Stimulated activated CD8-positive, alpha-beta memory T cell treated with anti-CD3 and anti-CD28 coated beads, Interleukin-15, amount 100 ng/mL, for 48 hours (primary cell): Measurements from ENCODE around the gene CMKLR1.

Experiments used
- DNase-seq, 2 donors: peaks; one replicate each; pipeline ENCODE4 v3.0.0-alpha.2; 2020; ENCODE audit warnings: low read depth in 2 of 2

The CMKLR1 gene

DNA sequence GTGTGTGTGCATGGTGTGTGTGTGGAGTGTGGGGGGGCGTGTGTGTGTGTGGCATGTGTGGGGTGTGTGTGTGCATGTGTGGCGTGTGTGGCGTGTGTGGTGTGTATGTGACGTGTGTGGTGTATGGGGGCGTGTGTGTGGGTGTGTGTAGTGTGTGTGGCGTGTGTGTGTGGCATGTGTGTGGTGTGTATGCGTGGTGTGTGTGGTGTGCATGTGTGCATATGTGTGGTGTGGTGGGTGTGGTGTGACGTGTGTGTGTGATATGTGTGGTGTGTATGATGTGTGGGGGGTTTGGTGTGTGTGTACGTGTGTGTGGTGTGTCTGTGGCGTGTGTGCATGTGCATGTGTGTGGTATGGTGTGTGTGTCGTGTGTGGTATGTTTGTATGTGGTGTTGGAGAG, 24.1 kb upstream of the CMKLR1 start:
- no peak for DNase-seq

DNA sequence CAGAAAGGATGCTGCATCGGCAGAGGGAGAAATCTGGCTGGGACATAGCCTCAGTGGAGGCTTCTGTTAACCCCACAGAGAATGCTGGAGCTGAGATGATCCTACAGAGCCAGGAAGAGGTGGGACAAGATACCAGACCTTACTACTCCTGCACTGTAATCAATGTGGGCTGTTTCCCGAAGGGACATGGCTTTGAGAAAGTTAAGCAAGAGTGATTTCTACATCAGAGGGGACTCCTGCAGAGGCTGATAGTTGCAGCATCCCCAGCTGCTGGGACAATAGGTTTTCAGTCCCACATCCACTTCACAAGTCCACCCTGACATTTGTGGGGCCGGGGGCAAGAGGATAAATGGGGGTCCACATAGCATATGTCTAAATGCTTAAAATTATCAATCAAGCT, 22.5 kb upstream of the CMKLR1 start:
- DNase-seq: no peak

DNA sequence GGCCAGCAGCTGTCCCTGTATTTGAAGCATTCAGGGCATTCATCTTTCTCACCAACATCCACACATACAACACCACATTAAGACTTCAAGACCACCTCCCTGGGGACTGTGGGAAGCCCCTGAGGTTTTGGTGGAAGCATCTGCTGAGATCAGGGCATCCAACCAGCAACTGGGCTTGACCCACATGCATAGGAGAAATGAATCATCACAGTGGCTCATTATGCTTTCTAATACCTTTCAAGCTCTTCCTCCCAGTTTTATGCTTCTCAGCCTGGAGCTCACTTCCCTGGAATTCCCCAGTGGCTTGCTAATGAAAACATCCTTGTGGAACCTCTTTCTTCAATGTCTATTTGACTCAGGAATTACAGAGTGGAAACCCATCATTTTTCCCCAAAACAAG, 21.4 kb upstream of the CMKLR1 start:
- DNase-seq: no peak

DNA sequence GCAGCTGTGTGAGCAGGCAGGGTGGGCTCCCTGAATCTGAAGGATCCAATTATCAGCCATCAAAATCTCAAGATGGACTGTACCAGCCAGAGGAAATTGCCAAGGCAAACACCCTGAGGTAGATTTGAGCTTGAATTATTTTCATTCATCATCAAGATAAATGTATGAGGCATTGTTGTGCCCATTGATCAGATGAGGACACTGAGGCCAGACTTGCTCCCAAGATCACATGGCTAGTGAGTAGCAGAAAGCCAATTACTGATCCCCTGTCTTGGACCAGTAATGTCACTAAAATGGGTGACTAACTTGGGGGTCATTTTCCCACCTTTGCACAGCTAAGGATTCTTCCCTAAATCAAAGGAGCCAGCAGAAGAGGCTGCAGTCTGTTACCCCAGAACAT, 20.9 kb upstream of the CMKLR1 start:
- no peak for DNase-seq

DNA sequence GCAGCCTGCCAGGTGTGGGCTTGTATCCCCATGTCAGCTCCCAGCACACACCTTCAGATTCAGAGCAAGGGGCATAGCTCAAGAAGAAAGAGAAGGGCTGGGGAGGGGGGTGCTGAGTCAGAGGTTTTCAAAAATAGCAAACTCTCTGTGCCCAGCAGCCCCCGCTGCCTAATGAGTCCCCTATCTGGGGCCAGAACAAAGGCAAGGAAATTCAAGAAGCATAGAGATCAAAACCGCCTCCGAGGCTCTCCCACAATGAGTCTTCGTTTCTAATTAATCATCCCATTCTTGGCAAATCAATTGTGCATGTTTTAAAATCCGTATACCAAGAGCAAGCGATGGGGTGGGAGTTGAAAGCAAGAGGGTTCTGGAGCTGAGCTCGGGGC, 19.5 kb upstream of the CMKLR1 start:
- DNase-seq: no peak

DNA sequence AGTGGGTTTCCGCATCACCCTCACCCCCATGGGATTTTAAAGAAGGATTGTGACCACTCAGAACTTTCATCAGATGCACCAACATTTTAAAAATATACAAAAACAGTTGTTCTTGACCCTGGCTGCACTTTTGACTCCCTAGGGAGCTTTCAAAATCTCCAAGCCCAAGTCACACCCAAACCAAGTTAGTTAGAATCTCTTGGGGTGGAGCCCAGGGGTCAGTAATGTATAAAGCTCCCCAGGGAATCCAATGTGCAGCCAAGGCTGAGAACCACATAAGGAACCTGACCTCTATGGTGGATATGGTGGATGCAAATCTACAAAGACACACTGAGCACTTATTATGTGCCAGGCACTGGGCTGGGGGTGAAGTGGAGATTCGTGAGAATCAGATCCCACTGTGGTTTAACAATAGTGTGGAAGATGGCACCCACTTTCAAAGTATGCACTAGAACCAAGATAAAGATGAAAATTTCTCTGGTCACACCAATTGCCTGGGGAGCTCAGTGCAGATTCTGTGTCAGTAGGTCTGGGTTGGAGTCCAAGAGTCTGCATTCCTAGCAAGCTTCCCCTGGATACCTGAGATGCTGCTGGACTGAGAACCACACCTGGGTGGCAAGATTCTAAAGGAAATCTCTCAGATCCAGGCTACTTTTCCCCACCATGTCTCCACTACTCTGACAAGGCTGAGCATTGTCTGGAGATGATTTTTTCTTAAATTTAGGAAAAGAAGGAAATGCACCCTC, 18.9 kb upstream of the CMKLR1 start:
- no peak for DNase-seq

DNA sequence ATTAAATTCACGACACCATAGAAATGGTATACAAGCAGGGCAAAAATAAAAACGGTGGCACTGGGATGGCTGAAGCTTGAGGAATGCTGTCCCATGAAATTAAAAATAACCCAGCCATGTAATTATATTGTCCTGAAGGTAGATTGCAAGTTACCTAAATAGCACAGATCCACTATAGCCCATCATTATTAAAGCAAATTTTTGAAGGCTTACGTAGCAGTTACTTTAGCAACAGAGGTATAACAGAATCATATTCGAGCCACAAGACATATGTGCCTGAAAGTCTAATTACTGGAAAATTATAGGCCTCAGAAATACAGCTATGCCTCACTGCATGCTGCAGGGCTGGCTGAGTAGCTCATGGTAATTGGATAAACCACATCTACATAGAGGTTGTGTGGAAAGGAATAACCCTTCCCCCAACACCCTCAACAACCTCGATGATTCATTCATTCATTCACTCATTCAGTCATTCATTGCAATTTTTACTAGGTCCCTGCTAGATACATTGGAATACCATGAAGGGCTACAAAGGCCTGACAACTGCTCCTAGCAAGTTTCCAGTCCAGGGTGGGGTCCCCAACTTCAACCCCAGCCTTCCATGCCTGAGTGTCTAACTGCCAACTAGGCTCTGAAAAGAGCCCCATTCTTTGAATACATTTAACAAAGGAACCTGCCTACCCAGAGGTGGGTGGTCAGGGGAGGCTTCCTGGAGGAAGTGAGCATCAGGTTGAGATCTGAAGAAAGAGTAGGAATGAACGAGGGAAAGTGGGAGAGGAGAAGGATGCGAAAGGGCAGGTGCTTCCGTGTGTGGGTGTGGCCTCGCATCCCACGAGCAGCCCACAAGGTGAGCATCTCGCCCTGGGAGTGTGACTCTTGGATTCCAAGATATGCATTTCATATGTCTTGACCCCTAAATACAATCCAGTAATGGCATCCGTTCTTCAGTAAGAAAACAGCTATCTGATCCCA, 18.0 kb upstream of the CMKLR1 start:
- DNase-seq: no peak

DNA sequence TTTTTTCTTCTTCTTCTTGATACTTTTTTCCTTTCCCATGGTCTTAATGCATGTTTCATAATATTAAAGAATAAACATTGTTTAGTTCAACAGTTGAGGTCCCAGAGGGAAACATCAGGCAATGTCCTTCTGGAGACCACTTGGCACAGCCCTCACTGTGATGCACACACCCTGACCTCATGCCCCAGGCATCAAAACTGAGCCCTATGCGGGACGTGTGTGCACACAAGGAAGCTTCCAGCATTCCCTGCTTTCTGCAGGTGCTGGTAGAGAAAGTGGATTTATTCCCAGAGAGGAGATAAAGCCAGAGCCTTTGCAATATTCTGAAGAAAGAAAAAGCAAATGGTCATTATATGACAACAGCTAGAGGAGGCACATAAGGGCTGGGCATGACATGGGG, 16.0 kb upstream of the CMKLR1 start:
- no peak for DNase-seq

DNA sequence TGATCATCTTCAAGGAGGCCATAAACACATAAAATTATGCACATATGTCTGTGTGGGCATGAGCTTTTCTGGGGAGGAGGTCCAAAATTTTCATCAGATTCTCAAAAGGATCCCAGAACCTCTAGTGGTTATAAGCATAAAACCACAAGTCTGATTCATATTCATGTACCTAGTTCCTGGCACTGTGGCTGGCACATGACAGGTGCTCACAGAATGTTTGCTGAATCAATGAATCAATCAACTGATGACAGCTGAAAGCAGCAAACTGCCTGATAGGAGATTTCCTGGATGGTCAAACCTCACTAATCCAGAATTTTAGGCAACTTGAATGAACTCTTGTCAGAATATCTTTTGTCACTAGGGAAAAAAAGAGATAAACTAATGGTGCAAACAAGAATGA, 13.5 kb upstream of the CMKLR1 start:
- no peak for DNase-seq

DNA sequence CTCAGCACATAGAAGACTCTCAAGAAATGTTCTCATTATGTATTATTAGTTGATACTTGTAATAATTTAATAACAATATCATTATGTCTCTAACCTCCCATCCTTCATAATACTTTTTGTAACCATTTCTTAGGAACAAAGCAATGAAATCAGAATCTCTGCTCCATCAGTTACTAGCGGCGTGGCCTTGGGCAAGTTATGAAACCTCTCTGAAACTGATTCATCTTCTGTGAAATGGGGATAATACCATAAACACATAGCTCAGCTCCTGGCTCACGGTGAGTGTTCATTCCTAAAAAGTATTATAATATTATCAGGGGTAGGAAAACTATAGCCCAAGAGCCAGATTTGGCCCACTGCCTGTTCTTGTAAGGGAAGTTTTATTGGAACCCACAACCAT, 11.4 kb upstream of the CMKLR1 start:
- DNase-seq: no peak

DNA sequence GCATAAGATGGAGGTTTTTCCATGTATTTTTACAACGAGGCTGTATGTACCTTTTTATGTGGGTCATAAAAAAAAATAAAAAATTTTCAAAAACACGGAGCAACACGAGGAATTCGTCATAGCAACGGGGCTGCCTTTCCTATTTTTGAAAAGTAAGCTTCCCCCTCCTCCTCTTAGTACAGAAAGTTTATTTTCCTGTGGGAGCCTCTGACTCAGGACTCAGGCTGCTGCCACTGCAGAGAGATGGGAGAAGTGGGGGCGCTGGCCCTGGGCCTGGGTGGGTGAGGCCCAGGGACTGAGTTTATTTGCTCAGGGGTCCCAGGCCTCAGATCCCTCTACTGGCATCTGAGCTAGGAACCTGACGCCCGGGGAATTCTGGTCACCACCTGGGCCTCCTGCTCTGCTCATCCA, 10.2 kb upstream of the CMKLR1 start:
- DNase-seq: no peak

DNA sequence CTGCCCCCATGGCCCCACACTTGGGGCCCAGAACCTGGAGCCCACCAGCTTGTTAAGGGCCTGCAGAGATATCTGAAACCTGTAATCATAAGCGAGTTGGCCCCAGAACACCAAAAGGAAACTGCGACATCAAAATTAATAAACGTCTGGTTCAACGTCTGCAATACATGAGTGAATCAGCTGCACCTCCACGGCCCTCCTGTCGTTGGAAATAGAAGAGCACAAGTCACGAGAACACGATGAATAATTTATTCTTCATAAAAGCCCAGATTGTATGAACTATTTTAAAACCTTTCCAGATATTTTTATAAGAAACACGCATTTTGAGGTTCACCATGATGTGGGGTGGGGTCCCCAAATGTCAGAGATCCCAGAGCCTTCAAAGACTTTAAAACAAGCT, 9.7 kb upstream of the CMKLR1 start:
- DNase-seq: no peak

DNA sequence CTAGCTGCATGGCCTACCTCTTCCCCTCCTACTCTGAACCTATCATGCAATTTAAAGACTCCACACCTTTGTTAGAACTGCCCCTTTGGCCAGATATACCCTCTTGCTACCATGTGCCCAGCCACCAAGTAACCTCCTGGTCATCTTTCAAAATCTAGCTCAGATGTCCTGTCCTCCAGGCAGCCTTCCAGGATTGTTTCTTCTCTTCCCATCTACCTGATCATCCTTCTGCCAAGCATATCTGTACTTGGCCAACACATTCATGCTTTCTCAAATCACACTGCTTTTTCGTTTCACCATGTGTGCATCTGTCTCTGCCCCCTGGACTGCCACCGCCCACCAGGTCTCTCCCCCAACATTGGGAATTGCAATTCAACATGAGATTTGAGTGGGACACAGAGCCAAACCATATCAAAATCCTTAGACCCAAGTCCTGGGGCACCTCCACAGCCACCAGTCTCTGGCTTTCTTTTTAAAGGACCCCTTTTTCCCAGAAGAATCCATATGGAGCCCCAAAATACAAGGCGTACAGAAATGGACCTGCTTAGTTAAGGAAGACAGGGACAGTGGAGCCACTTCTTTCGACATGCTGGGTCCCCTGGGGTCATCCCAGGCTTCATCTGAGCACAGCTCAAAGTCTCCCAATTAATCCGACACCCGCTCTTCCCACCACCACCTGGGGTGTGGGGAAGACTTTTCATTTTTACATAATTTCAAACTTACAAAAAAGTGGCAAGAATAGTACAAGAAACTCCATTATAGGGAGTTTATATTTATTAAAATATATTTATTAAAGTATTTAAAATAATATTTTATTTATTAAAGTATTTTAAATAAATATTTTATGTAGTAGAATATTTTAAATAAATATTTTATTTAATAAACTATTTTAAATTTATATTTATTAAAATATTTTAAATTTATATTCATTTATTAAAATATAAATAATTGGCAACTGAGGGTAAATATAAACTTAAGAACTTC, 7.9 kb upstream of the CMKLR1 start:
- DNase-seq: no peak

DNA sequence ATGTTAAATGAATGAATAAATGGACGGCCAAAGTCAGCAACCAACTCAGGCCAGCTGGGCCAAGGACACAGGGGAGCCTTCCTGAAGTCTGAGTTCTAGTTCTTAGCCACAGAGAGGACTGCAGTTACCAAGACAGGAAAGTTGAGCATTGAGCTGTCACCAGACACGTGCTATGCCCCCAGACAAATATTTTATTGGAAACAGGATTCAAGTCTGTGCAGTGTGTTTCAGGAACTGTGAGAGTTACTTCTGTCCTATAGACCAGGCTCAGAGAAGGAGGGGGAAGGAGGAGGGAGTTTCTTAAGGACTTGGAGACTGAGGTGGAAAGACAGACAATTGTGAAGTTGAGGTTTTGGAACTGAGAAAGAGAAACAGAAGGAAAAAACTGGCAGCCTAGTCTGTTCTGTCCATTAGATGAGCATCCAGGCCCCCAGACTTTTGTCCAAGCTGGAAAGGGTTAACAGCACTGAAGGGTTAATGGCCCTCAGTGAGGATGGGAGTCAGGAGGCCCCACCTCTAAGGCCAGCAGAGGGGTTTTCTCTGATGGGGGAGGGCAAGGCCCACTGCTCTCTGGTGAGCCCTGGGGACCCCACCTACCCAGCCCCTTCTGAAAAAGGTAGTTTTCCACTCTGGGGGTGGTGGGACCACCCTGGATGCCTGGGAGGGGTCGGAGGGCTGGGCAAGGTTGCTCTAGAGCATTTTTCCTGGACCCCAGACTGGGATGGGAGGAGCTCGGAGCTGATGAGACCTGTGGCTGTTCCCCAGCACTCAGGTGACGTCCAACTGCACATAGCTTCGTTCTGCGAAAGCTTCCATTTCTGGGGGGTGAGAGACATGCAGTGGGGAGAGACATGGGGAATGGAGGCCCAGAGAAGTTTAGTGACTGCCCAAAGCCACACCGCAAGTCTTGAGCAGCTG, 6.9 kb upstream of the CMKLR1 start:
- no peak for DNase-seq

DNA sequence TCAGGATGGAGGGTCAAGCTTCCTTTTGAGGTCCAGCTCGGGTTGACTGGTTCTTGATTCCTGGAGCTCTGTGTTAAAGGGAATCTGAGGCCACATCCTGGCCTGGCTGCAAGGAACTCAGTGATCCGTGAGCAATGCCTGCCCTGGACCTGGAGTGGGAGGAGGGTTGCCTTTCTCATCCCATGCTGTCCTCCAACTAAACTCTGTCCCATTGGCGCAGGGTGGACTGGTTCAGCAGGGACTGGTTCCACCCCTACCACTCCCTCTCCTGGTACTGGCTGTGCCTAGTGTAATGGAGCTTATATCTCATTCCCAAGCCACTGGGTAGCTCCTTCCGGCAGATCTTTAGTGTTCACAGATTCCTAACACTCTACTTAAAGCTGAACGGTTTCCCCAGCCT, 3.9 kb upstream of the CMKLR1 start:
- no peak for DNase-seq

DNA sequence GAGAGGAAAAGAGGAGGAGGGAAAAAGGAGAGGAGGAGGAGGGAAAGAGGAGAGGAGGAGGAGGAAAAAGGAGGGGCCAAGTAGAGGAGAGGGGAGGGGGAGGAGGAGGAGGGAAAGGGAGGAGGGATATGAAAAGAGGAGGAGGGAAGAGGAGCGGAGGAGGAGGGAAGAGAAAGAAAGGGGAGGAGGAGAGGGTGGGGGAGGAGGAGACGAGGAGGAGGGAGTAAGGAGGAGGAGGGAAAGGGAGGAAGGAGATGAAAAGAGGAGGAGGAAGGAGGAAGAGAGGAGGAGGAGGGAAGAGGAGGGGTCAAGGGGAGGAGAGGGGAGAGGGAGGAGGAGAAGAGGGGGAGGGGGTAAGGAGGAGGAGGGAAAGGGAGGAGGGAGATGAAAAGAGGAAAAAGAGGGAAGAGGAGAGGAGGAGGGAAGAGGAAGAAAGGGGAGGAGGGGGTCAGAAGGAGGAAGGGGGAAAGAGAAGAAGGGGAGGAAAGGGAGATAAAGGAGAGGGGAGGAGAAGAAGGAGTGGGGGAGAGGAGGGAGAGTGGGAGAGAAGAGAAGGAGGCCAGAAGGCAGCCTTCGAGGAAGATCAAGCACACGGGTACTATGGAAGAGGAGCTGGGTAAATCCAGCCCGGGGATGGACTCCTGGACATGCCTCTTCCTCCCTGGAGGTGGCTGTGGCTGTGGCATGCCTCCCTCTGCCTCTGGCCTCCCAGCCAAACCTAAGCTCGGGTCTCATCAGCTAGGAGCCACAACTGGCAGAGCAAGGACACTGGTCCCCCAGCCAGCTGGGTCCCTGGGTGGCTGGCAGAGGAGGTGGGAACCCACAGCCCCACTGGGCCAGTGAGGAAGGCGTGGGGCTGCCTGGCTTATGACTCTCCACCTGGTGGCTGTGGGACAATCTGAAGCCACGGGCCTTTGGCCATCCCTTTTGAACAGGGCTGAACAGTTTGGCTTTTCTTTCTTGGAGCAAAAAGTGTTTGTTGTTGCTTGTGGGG, 3.0 kb upstream of the CMKLR1 start:
- DNase-seq: no peak

DNA sequence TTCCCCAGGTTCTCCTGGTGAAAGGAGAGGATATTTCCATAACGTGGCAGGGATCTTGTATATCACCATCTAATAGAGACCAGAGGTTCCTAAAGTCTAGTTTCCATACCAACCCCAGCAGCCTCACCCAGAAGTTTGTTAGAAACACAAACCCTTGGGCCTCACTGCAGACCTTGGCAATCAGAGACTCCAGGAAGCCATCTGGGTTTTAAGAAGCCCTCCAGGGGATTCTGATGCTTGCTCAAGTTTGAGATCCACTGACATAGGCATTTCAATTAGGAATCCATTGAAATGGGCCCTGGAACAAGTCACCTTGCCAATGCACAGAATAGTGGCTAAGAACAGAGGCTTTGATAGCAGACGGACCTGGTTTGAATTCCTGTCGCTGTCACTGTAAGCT, 2.2 kb upstream of the CMKLR1 start:
- DNase-seq: no peak

DNA sequence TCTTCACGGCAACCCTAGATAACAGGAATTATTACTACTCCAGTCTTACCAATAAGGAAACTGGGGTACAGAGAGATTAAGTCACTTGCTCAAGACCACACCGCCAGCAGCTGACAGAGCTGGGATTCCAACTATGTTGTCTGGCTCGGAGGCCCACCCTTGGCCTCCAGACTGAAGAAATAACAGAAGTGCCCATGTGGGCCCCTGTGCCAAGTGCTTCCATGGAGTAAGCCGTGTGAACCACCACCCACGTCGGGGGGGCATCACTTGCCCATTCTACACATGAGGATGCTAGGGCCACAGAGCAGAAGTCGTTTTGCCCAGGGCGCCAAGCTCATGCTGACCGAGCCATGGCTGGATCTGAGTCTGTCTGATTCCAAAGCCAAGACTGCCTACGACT, 926 bp upstream of the CMKLR1 start:
- no peak for DNase-seq
